Fibroblast of the aortic adventitia (primary cell): ENCODE results near the gene OCEL1. TPM values are rescaled to one million over a fixed set of nuclear protein-coding genes. Genes with fewer than 3 reads are reported as not detected.
A peak's percentile ranks its signal among the peaks of the same experiment; 100 is the strongest.

Experiments
- DNase-seq: peaks from one replicate; pipeline ENCODE4 v3.0.0-alpha.2; 2010; ENCODE audit warnings: low read depth
- H3K4me3 ChIP-seq: 2 replicates; pipeline ENCODE4 v1.5.1; 2011; ENCODE audit warnings: low read depth, mild to moderate bottlenecking, control low read depth, low read length, moderate library complexity
- CTCF ChIP-seq: IDR thresholded peaks from 2 replicates; pipeline ENCODE4 v1.5.1; 2011; ENCODE audit warnings: mild to moderate bottlenecking, low read length, control low read depth, inconsistent platforms; ENCODE audit not compliant: insufficient read depth
- total RNA-seq: library from RNA; depleted of rRNA; stranded (reverse); fragments of >200 nt; gene quantifications from 2 replicates; pipeline ENCODE4 v1.2.3, GENCODE V29; 2012; ENCODE audit warnings: low replicate concordance

OCEL1 gene
- total RNA-seq, 1 donor, result 3.9 TPM

GRCh38 chr19:17200408-17201079 lies 25.5 kb upstream of the OCEL1 start:
- H3K4me3 ChIP-seq, result no peak overlapping the region
- no peak for DNase-seq
- no peak for TF ChIP-seq CTCF

GRCh38 chr19:17202249-17202648 lies 23.8 kb upstream of the OCEL1 start:
- no peak for DNase-seq

GRCh38 chr19:17202713-17203112 lies 23.3 kb upstream of the OCEL1 start:
- no peak for DNase-seq
- TF ChIP-seq CTCF, result no peak
- no peak overlapping the region for H3K4me3 ChIP-seq

More at GRCh38 chr19:17202249-17202648, 23.8 kb upstream of the OCEL1 start:
- H3K4me3 ChIP-seq, result no peak overlapping the region
- no peak for TF ChIP-seq CTCF

GRCh38 chr19:17205237-17206140 lies 20.5 kb upstream of the OCEL1 start:
- TF ChIP-seq CTCF, result peak; percentile 73
- peak; percentile 60 for DNase-seq
- H3K4me3 ChIP-seq, result no peak overlapping the region

- TF ChIP-seq CTCF, result no peak
- no peak overlapping the region for H3K4me3 ChIP-seq
- no peak for DNase-seq
Measured at GRCh38 chr19:17206736-17207581, 19.1 kb upstream of the OCEL1 start.
